BLaER1 treated with 17β-estradiol and CSF1 and Interleukin-3, amounts not matched to agents 10 nM and 100 nM (cell line): Measurements from ENCODE around the gene OBSCN.
A peak's percentile ranks its signal among the peaks of the same experiment; 100 is the strongest.

ENCODE experiments used
- H3K27ac ChIP-seq, 11 experiments: shearing (Covaris generic); formaldehyde crosslinking; 2 replicates each; pipeline ENCODE4 v1.8.1; 2022
- H3K27me3 ChIP-seq, 11 experiments: shearing (Covaris generic); formaldehyde crosslinking; 2 replicates each; pipeline ENCODE4 v1.8.1; 2022
- H3K36me3 ChIP-seq, 11 experiments: shearing (Covaris generic); formaldehyde crosslinking; 2 replicates each; pipeline ENCODE4 v1.8.1; 2022
- H3K4me1 ChIP-seq, 10 experiments: shearing (Covaris generic); formaldehyde crosslinking; 2 replicates each; pipeline ENCODE4 v1.8.1; 2022
- H3K4me2 ChIP-seq, 11 experiments: shearing (Covaris generic); formaldehyde crosslinking; 2 replicates each; pipeline ENCODE4 v1.8.1; 2022
- H3K4me3 ChIP-seq, 10 experiments: shearing (Covaris generic); formaldehyde crosslinking; 2 replicates each; pipeline ENCODE4 v1.8.1; 2022
- H3K9ac ChIP-seq, 11 experiments: shearing (Covaris generic); formaldehyde crosslinking; 2 replicates each; pipeline ENCODE4 v1.8.1; 2022
- H3K9me3 ChIP-seq, 11 experiments: shearing (Covaris generic); formaldehyde crosslinking; replicated peaks in 1 of 11; 2 replicates each; pipeline ENCODE4 v1.8.1; 2022
- H4K20me1 ChIP-seq, 11 experiments: shearing (Covaris generic); formaldehyde crosslinking; 2 replicates each; pipeline ENCODE4 v1.8.1; 2022
- Cebpa-rat ChIP-seq, 11 experiments: shearing (Covaris generic); IDR thresholded peaks; 2 replicates each; pipeline ENCODE4 v1.8.1; 2022

The OBSCN gene

GRCh38 chr1:228362884-228363450, 155.1 kb downstream of the OBSCN start:
- Histone ChIP-seq H3K9ac (no peak overlapping the region; a peak in 1 of 22 replicates), H3K27ac (no peak overlapping the region), H3K4me3 (no peak overlapping the region), H3K36me3 (no peaks in the 10 kb centered on the region), H3K4me2 (peak overlapping the region in 3 of 11 experiments; percentile 4 to 25 (median 21); a peak in 2 of 22 replicates), H4K20me1 (peaks cover 0 to 34% (median 0%) of the 10 kb centered on the region in 11 experiments; a peak in 2 of 22 replicates), H3K4me1 (peaks cover 2 to 17% (median 11%) of the 10 kb centered on the region in 10 experiments; a peak in 15 of 20 replicates), H3K27me3 (no peaks in the 10 kb centered on the region), H3K9me3 (no peaks in the 10 kb centered on the region)
- no peak for TF ChIP-seq Cebpa-rat (IDR thresholded peaks at IDR 0.05)

- Histone ChIP-seq H3K36me3 (no peaks in the 10 kb centered on the region), H3K4me2 (no peak overlapping the region), H3K9me3 (no peaks in the 10 kb centered on the region), H3K27me3 (no peaks in the 10 kb centered on the region), H3K9ac (no peak overlapping the region), H4K20me1 (peaks cover 0 to 34% (median 0%) of the 10 kb centered on the region in 11 experiments; a peak in 3 of 22 replicates), H3K4me1 (peaks cover 4 to 24% (median 19%) of the 10 kb centered on the region in 10 experiments; a peak in 17 of 20 replicates), H3K27ac (no peak overlapping the region), H3K4me3 (no peak overlapping the region)
- TF ChIP-seq Cebpa-rat (IDR thresholded peaks at IDR 0.05), result no peak
Measured at GRCh38 chr1:228363686-228364067, 155.8 kb downstream of the OBSCN start.

GRCh38 chr1:228364068-228364705, 156.3 kb downstream of the OBSCN start:
- Histone ChIP-seq H3K9ac (no peak overlapping the region), H3K27ac (no peak overlapping the region), H3K4me1 (peaks cover 4 to 29% (median 24%) of the 10 kb centered on the region in 10 experiments; a peak in 17 of 20 replicates), H3K27me3 (no peaks in the 10 kb centered on the region), H3K4me2 (no peak overlapping the region), H3K36me3 (no peaks in the 10 kb centered on the region), H3K4me3 (no peak overlapping the region), H4K20me1 (peaks cover 0 to 34% (median 0%) of the 10 kb centered on the region in 11 experiments; a peak in 3 of 22 replicates), H3K9me3 (no peaks in the 10 kb centered on the region)
- TF ChIP-seq Cebpa-rat (IDR thresholded peaks at IDR 0.05), result no peak

GRCh38 chr1:228364706-228365213, 156.9 kb downstream of the OBSCN start:
- TF ChIP-seq Cebpa-rat (IDR thresholded peaks at IDR 0.05), result no peak
- Histone ChIP-seq H3K4me3 (no peak overlapping the region), H3K4me2 (no peak overlapping the region)

GRCh38 chr1:228365271-228366061, 157.6 kb downstream of the OBSCN start:
- Histone ChIP-seq H3K36me3 (no peaks in the 10 kb centered on the region), H3K4me3 (no peak overlapping the region)
- no peak for TF ChIP-seq Cebpa-rat (IDR thresholded peaks at IDR 0.05)

More at GRCh38 chr1:228364706-228365213, 156.9 kb downstream of the OBSCN start:
- no peak overlapping the region for H3K9ac ChIP-seq
- H3K36me3 ChIP-seq, result no peaks in the 10 kb centered on the region
- H3K27me3 ChIP-seq, result no peaks in the 10 kb centered on the region
- H4K20me1 ChIP-seq, result peaks cover 0 to 35% (median 0%) of the 10 kb centered on the region in 11 experiments; a peak in 4 of 22 replicates
- peaks cover 4 to 35% (median 29%) of the 10 kb centered on the region in 10 experiments; a peak in 17 of 20 replicates for H3K4me1 ChIP-seq
- H3K27ac ChIP-seq, result no peak overlapping the region
- no peaks in the 10 kb centered on the region for H3K9me3 ChIP-seq

GRCh38 chr1:228366062-228366865, 158.4 kb downstream of the OBSCN start:
- no peak overlapping the region for H3K9ac ChIP-seq
- no peaks in the 10 kb centered on the region for H3K9me3 ChIP-seq

More at GRCh38 chr1:228365271-228366061, 157.6 kb downstream of the OBSCN start:
- H3K9me3 ChIP-seq, result no peaks in the 10 kb centered on the region
- H3K4me1 ChIP-seq, result peaks cover 4 to 42% (median 36%) of the 10 kb centered on the region in 10 experiments; a peak in 19 of 20 replicates
- H3K9ac ChIP-seq, result no peak overlapping the region
- no peak overlapping the region for H3K4me2 ChIP-seq
- no peaks in the 10 kb centered on the region for H3K27me3 ChIP-seq
- H4K20me1 ChIP-seq, result peaks cover 0 to 37% (median 0%) of the 10 kb centered on the region in 11 experiments; a peak in 4 of 22 replicates
- no peak overlapping the region for H3K27ac ChIP-seq

GRCh38 chr1:228366866-228367741, 159.3 kb downstream of the OBSCN start:
- H3K9ac ChIP-seq, result no peak overlapping the region

More at GRCh38 chr1:228366062-228366865, 158.4 kb downstream of the OBSCN start:
- Histone ChIP-seq H3K27me3 (no peaks in the 10 kb centered on the region), H3K4me3 (no peak overlapping the region), H3K4me1 (peaks cover 4 to 50% (median 44%) of the 10 kb centered on the region in 10 experiments; a peak in 19 of 20 replicates), H4K20me1 (peaks cover 0 to 37% (median 0%) of the 10 kb centered on the region in 11 experiments; a peak in 4 of 22 replicates), H3K36me3 (no peaks in the 10 kb centered on the region), H3K4me2 (no peak overlapping the region), H3K27ac (no peak overlapping the region)
- no peak for TF ChIP-seq Cebpa-rat (IDR thresholded peaks at IDR 0.05)

More at GRCh38 chr1:228366866-228367741, 159.3 kb downstream of the OBSCN start:
- Histone ChIP-seq H3K9me3 (no peaks in the 10 kb centered on the region), H3K27me3 (no peaks in the 10 kb centered on the region), H4K20me1 (peaks cover 0 to 38% (median 0%) of the 10 kb centered on the region in 11 experiments; a peak in 4 of 22 replicates), H3K4me2 (0 out of 22 replicates have a peak overlapping the region, but pooled peaks of 1 of the 11 experiments have one; percentile 38), H3K4me3 (no peak overlapping the region), H3K36me3 (no peaks in the 10 kb centered on the region), H3K4me1 (peaks cover 4 to 50% (median 45%) of the 10 kb centered on the region in 10 experiments; a peak in 19 of 20 replicates), H3K27ac (no peak overlapping the region)
- TF ChIP-seq Cebpa-rat (IDR thresholded peaks at IDR 0.05), result no peak
